H9 (cell line): ENCODE data around the gene FBN1. TPM values are rescaled to one million over a fixed set of nuclear protein-coding genes. Genes with fewer than 3 reads are reported as not detected.

Source experiments
- DNase-seq: peaks from one replicate; pipeline ENCODE4 v3.0.0-alpha.2; 2017
- H2AFZ ChIP-seq: one replicate; pipeline ENCODE4 v1.6.1; 2013; ENCODE audit warnings: mild to moderate bottlenecking, low read length, control low read depth, moderate library complexity
- H2AK5ac ChIP-seq: 2 replicates; pipeline ENCODE4 v1.6.1; 2013; ENCODE audit warnings: low read length, control low read depth, mixed read lengths; ENCODE audit not compliant: insufficient read length
- H2BK120ac ChIP-seq: one replicate; pipeline ENCODE4 v1.6.1; 2013; ENCODE audit warnings: low read depth, mild to moderate bottlenecking, low read length, control low read depth, inconsistent platforms; ENCODE audit not compliant: poor library complexity, severe bottlenecking
- H2BK12ac ChIP-seq: 2 replicates; pipeline ENCODE4 v1.6.1; 2013; ENCODE audit warnings: low read length, control low read depth, mixed read lengths, low read depth; ENCODE audit not compliant: insufficient read length
- H2BK15ac ChIP-seq: 2 replicates; pipeline ENCODE4 v1.6.1; 2013; ENCODE audit warnings: low read depth, low read length, control low read depth
- H2BK20ac ChIP-seq: one replicate; pipeline ENCODE4 v1.6.1; 2013; ENCODE audit warnings: low read depth, mild to moderate bottlenecking, low read length, control low read depth, inconsistent platforms; ENCODE audit not compliant: poor library complexity, severe bottlenecking
- H2BK5ac ChIP-seq: 2 replicates; pipeline ENCODE4 v1.6.1; 2013; ENCODE audit warnings: low read length, control low read depth, mixed read lengths; ENCODE audit not compliant: insufficient read length
- H3K14ac ChIP-seq: 2 replicates; pipeline ENCODE4 v1.6.1; 2013; ENCODE audit warnings: low read length, control low read depth; ENCODE audit not compliant: insufficient read depth
- H3K18ac ChIP-seq: 2 replicates; pipeline ENCODE4 v1.6.1; 2013; ENCODE audit warnings: low read depth, mild to moderate bottlenecking, mixed read lengths, low read length, control low read depth; ENCODE audit not compliant: insufficient read length
- H3K23ac ChIP-seq: 2 replicates; pipeline ENCODE4 v1.6.1; 2013; ENCODE audit warnings: low read length, control low read depth, mixed read lengths, low read depth; ENCODE audit not compliant: insufficient read length
- H3K23me2 ChIP-seq: 2 replicates; pipeline ENCODE4 v1.6.1; 2013; ENCODE audit warnings: low read depth, mild to moderate bottlenecking, mixed read lengths, low read length, control low read depth; ENCODE audit not compliant: insufficient read length, poor library complexity, severe bottlenecking
- H3K27ac ChIP-seq: 2 replicates; pipeline ENCODE4 v1.5.1; 2013; ENCODE audit warnings: low read length, control low read depth, mixed read lengths, low read depth; ENCODE audit not compliant: insufficient read length
- H3K27me3 ChIP-seq: 2 replicates; pipeline ENCODE4 v1.6.1; 2013; ENCODE audit warnings: low read length, control low read depth, inconsistent platforms; ENCODE audit not compliant: insufficient read depth
- H3K4ac ChIP-seq: 2 replicates; pipeline ENCODE4 v1.6.1; 2013; ENCODE audit warnings: low read depth, mild to moderate bottlenecking, control low read depth, inconsistent platforms, low read length, moderate library complexity
- H3K4me1 ChIP-seq: 2 replicates; pipeline ENCODE4 v1.6.1; 2013; ENCODE audit warnings: low read length, control low read depth, inconsistent platforms; ENCODE audit not compliant: insufficient read depth
- H3K4me2 ChIP-seq: 2 replicates; pipeline ENCODE4 v1.6.1; 2013; ENCODE audit warnings: low read length, control low read depth, mixed read lengths; ENCODE audit not compliant: insufficient read length, insufficient read depth
- H3K56ac ChIP-seq: 2 replicates; pipeline ENCODE4 v1.6.1; 2013; ENCODE audit warnings: low read depth, mild to moderate bottlenecking, mixed read lengths, low read length, control low read depth; ENCODE audit not compliant: insufficient read length
- H3K79me1 ChIP-seq: 2 replicates; pipeline ENCODE4 v1.6.1; 2013; ENCODE audit warnings: low read depth, mild to moderate bottlenecking, moderate library complexity, low read length, control low read depth, inconsistent platforms; ENCODE audit not compliant: insufficient read depth, poor library complexity, severe bottlenecking
- H3K79me2 ChIP-seq: 2 replicates; pipeline ENCODE4 v1.6.1; 2013; ENCODE audit warnings: low read length, control low read depth, inconsistent platforms; ENCODE audit not compliant: insufficient read depth
- H3K9ac ChIP-seq: 2 replicates; pipeline ENCODE4 v1.6.1; 2013; ENCODE audit warnings: low read length, control low read depth, mixed read lengths; ENCODE audit not compliant: insufficient read length; ENCODE audit errors: extremely low read depth
- H3K9me3 ChIP-seq: one replicate; pipeline ENCODE4 v1.6.1; 2013; ENCODE audit warnings: low read depth, low read length, inconsistent platforms; ENCODE audit not compliant: control insufficient read depth
- H3T11ph ChIP-seq: one replicate; pipeline ENCODE4 v1.6.1; 2013; ENCODE audit warnings: mild to moderate bottlenecking, low read length, control low read depth, inconsistent platforms
- H4K20me1 ChIP-seq: one replicate; pipeline ENCODE4 v1.6.1; 2013; ENCODE audit not compliant: control insufficient read depth, insufficient read length, insufficient read depth
- H4K5ac ChIP-seq: 2 replicates; pipeline ENCODE4 v1.6.1; 2013; ENCODE audit warnings: low read depth, mild to moderate bottlenecking, mixed read lengths, low read length, control low read depth; ENCODE audit not compliant: insufficient read length
- H4K8ac ChIP-seq: replicated peaks from 2 replicates; pipeline ENCODE4 v1.6.1; 2013; ENCODE audit warnings: low read length, control low read depth, mixed read lengths, low read depth; ENCODE audit not compliant: insufficient read length
- H4K91ac ChIP-seq: 2 replicates; pipeline ENCODE4 v1.6.1; 2013; ENCODE audit warnings: low read depth, mild to moderate bottlenecking, moderate library complexity, mixed read lengths, low read length, control low read depth; ENCODE audit not compliant: insufficient read length
- H3K27ac Mint-ChIP-seq, 3 experiments: 2 replicates in 2 of 3; 3 replicates in 1 of 3; pipeline ENCODE4 v1.8.0; 2020 to 2021; ENCODE audit warnings: mixed read lengths in 3 of 3, mild to moderate bottlenecking in 1 of 3, moderate library complexity in 1 of 3
- H3K27me3 Mint-ChIP-seq: 2 replicates; pipeline ENCODE4 v1.8.0; 2021; ENCODE audit warnings: low read depth, mild to moderate bottlenecking, moderate library complexity, mixed read lengths
- H3K36me3 Mint-ChIP-seq, 3 experiments: 2 replicates in 2 of 3; 3 replicates in 1 of 3; pipeline ENCODE4 v1.8.0; 2020 to 2021; ENCODE audit warnings: low read depth in 3 of 3, mixed read lengths in 3 of 3; ENCODE audit not compliant: insufficient read depth in 1 of 3
- H3K4me1 Mint-ChIP-seq, 2 experiments: 2 replicates each; pipeline ENCODE4 v1.8.0; 2020; ENCODE audit warnings: mixed read lengths in 2 of 2
- H3K4me3 Mint-ChIP-seq, 2 experiments: 2 replicates in 1 of 2; 3 replicates in 1 of 2; pipeline ENCODE4 v1.8.0; 2020 to 2021; ENCODE audit warnings: mild to moderate bottlenecking in 2 of 2, mixed read lengths in 2 of 2, moderate library complexity in 1 of 2
- H3K9me3 Mint-ChIP-seq, 2 experiments: 2 replicates in 1 of 2; 3 replicates in 1 of 2; pipeline ENCODE4 v1.8.0; 2020; ENCODE audit warnings: mild to moderate bottlenecking in 2 of 2, mixed read lengths in 2 of 2, moderate library complexity in 1 of 2
- CTCF ChIP-seq: fragments of 200-600 bp; sonication (generic); conservative IDR thresholded peaks from 3 replicates; pipeline ENCODE4 v1.8.0; 2021; ENCODE audit warnings: antibody characterized with exemption, mild to moderate bottlenecking
- WGBS: extraction: QIAGEN DNeasy Blood & Tissue Kit; methylation state at CpG from one replicate; pipeline ENCODE4 v1.1.7; 2013; ENCODE audit warnings: missing lambda C conversion rate, low lambda C conversion rate, mixed read lengths; ENCODE audit not compliant: insufficient read length; ENCODE audit errors: extremely low coverage; 5-methylcytosine and 5-hydroxymethylcytosine counted together
- total RNA-seq: library from RNA; stranded (reverse); gene quantifications from 2 replicates; pipeline ENCODE4 v1.2.1, GENCODE V29; 2021

Gene FBN1
- total RNA-seq, 1 experiment from 2014 or later, result 3.6 TPM

- no CpG with 5 or more reads among the region's 2 CpGs for WGBS
- no peak overlapping the region for H3K27ac Mint-ChIP-seq
Observed at GRCh38 chr15:48473667-48474066, 171.8 kb downstream of the FBN1 start.

More at GRCh38 chr15:48473667-48474066, 171.8 kb downstream of the FBN1 start:
- Histone ChIP-seq H3K14ac (no peak overlapping the region), H3K4me1 (no peaks in the 10 kb centered on the region), H2BK5ac (no peak overlapping the region), H3K4ac (no peak overlapping the region), H2AFZ (no peak overlapping the region), H2BK15ac (no peak overlapping the region), H4K20me1 (no peaks in the 10 kb centered on the region), H4K8ac (no peak overlapping the region), H3K23ac (no peak overlapping the region), H2BK120ac (no peak overlapping the region), H4K5ac (no peak overlapping the region), H3K18ac (no peak overlapping the region), H3K79me2 (no peaks in the 10 kb centered on the region), H4K91ac (no peak overlapping the region), H3K9ac (no peak overlapping the region), H3K79me1 (no peaks in the 10 kb centered on the region), H3K27ac (no peak overlapping the region), H2BK20ac (no peak overlapping the region), H3K4me2 (no peak overlapping the region), H3K23me2 (no peaks in the 10 kb centered on the region), H3T11ph (no peak overlapping the region), H3K27me3 (no peaks in the 10 kb centered on the region), H3K56ac (no peak overlapping the region), H2BK12ac (no peak overlapping the region), H3K9me3 (no peaks in the 10 kb centered on the region), H2AK5ac (no peak overlapping the region)
- no peak for TF ChIP-seq CTCF
- no peaks in the 10 kb centered on the region for H3K36me3 Mint-ChIP-seq
- no peaks in the 10 kb centered on the region for H3K27me3 Mint-ChIP-seq
- no peak for DNase-seq
- no peak overlapping the region for H3K4me3 Mint-ChIP-seq
- no peaks in the 10 kb centered on the region for H3K9me3 Mint-ChIP-seq
- H3K4me1 Mint-ChIP-seq, result peaks cover 15 to 16% of the 10 kb centered on the region in 2 experiments
